Adrenal gland (tissue), 5 donors: ENCODE results near the gene CREB5.
"Not testable (repeated sequence)": the region's sequence is repeated elsewhere in the genome, so short reads cannot be mapped to it uniquely, and the experiment has no call there.

Experiments used
- POLR2A ChIP-seq, 2 donors: fragments of 450-650 bp; IDR thresholded peaks; one replicate each; pipeline ENCODE4 v1.6.1; 2017; ENCODE audit warnings: antibody characterized with exemption in 2 of 2, mild to moderate bottlenecking in 2 of 2, moderate library complexity in 1 of 2
- TF ChIP-seq, protein P1 (sequence below), 6 experiments: fragments of 450-650 bp in 4 of 6; fragments of 200-600 bp in 2 of 6; sonication (generic) in 1 of 6; IDR thresholded peaks; 1 replicate in 5 of 6; 2 replicates in 1 of 6; pipeline versions ENCODE4 v1.5.1 to v1.8.0; 2016 to 2021; ENCODE audit warnings: antibody characterized with exemption in 6 of 6, mild to moderate bottlenecking in 2 of 6, moderate library complexity in 1 of 6
- donor health status: DM: no; HTN: no; CAD: no.

DNA sequence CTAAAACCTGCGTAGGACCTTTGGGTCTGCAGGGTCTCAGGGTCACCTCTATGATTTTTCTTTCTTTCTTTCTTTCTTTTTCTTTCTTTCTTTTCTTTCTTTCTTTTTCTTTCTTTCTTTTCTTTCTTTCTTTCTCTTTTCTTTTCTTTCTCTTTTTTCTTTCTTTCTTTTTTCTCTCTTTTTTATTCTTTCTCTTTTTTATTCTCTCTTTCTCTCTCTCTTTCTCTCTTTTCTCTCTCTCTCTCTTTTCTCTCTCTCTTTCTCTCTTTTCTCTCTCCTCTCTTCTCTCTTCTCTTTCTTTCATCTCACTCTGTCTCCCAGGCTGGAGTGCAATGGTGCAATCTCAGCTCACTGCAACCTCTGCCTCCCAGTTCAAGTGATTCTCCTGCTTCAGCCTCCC lies 139.4 kb downstream of the CREB5 start:
- TF ChIP-seq, protein P1, sequence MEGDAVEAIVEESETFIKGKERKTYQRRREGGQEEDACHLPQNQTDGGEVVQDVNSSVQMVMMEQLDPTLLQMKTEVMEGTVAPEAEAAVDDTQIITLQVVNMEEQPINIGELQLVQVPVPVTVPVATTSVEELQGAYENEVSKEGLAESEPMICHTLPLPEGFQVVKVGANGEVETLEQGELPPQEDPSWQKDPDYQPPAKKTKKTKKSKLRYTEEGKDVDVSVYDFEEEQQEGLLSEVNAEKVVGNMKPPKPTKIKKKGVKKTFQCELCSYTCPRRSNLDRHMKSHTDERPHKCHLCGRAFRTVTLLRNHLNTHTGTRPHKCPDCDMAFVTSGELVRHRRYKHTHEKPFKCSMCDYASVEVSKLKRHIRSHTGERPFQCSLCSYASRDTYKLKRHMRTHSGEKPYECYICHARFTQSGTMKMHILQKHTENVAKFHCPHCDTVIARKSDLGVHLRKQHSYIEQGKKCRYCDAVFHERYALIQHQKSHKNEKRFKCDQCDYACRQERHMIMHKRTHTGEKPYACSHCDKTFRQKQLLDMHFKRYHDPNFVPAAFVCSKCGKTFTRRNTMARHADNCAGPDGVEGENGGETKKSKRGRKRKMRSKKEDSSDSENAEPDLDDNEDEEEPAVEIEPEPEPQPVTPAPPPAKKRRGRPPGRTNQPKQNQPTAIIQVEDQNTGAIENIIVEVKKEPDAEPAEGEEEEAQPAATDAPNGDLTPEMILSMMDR (IDR thresholded peaks at IDR 0.05), result not testable (repeated sequence)
- not testable (repeated sequence) for TF ChIP-seq POLR2A (IDR thresholded peaks at IDR 0.05)
